ENCODE results near the gene TMED9. TPM values are rescaled to one million over a fixed set of nuclear protein-coding genes. Genes with fewer than 3 reads are reported as not detected.
A peak's percentile ranks its signal among the peaks of the same experiment; 100 is the strongest.

TMED9 gene
- total and polyA plus RNA-seq, 9 of the 15 experiments (the other 6 are each of a cell fraction or from before 2014, with no cell fraction given): 43.7 to 301 (median 90.0) TPM

- no peak for TF ChIP-seq MCM5 (IDR thresholded peaks at IDR 0.05; ENCODE audit: low read depth)
- no peak for TF ChIP-seq KLF1 (tag; IDR thresholded peaks at IDR 0.05)
- TF ChIP-seq NUFIP1 (IDR thresholded peaks at IDR 0.05; ENCODE audit: partially characterized antibody): no peak
- no peak for TF ChIP-seq RBM34 (IDR thresholded peaks at IDR 0.05; ENCODE audit: borderline replicate concordance, insufficient read depth, low read length)
- TF ChIP-seq SREBF2 (CRISPR knock-in tag; IDR thresholded peaks at IDR 0.05): no peak
- TF ChIP-seq SAFB2 (IDR thresholded peaks at IDR 0.05; ENCODE audit: borderline replicate concordance, low read depth, low read length, severe bottlenecking): no peak
- TF ChIP-seq L3MBTL2 (IDR thresholded peaks at IDR 0.05): peak; percentile 56
- TF ChIP-seq MAX (CRISPR knock-in tag; IDR thresholded peaks at IDR 0.05): 0 out of 2 replicates have a peak, but pooled peaks have one; percentile 44
- no peak for TF ChIP-seq NCOR1 (IDR thresholded peaks at IDR 0.05)
- no peak for TF ChIP-seq NCOA2 (IDR thresholded peaks at IDR 0.05; ENCODE audit: partially characterized antibody in 2 of 2)
- TF ChIP-seq E2F5 (CRISPR knock-in tag; IDR thresholded peaks at IDR 0.05): no peak
- TF ChIP-seq FOXK2 (conservative IDR thresholded peaks at IDR 0.05 in 1 of 2, IDR thresholded peaks at IDR 0.05 in 1 of 2; ENCODE audit: low read depth in 2 of 2): no peak
- no peak for TF ChIP-seq ZNF586 (CRISPR knock-in tag; conservative IDR thresholded peaks at IDR 0.05)
- TF ChIP-seq DEAF1 (CRISPR knock-in tag; IDR thresholded peaks at IDR 0.05): peak; percentile 45
- no peak for TF ChIP-seq ZBTB7A (IDR thresholded peaks at IDR 0.05; ENCODE audit: borderline replicate concordance, control insufficient read depth, low read depth, low read length)
- 0 out of 2 replicates have a peak, but pooled peaks have one; percentile 36 for TF ChIP-seq RB1 (IDR thresholded peaks at IDR 0.05; ENCODE audit: low read depth)
- no peak for TF ChIP-seq TEAD1 (CRISPR knock-in tag; IDR thresholded peaks at IDR 0.05)
- TF ChIP-seq JUND (IDR thresholded peaks at IDR 0.05; ENCODE audit: borderline replicate concordance, low read depth, low read length): peak; percentile 28; the same call in 1 of the 2 replicates
- TF ChIP-seq JUND (tag; IDR thresholded peaks at IDR 0.05; ENCODE audit: borderline replicate concordance, low read depth, low read length): no peak
- TF ChIP-seq POLR2G (IDR thresholded peaks at IDR 0.05; ENCODE audit: low read depth, low read length): peak; percentile 50
- no peak for TF ChIP-seq ZNF639 (CRISPR knock-in tag; conservative IDR thresholded peaks at IDR 0.05 in 1 of 2, IDR thresholded peaks at IDR 0.05 in 1 of 2)
- TF ChIP-seq ZNF133 (CRISPR knock-in tag; IDR thresholded peaks at IDR 0.05): no peak
- 0 out of 2 replicates have a peak, but pooled peaks have one; percentile 18 for TF ChIP-seq HCFC1 (IDR thresholded peaks at IDR 0.05; ENCODE audit: low read depth, low read length)
- no peak for TF ChIP-seq HNRNPH1 (optimal IDR thresholded peaks at IDR 0.05; ENCODE audit: low read depth, low read length)
- TF ChIP-seq BHLHE40 (IDR thresholded peaks at IDR 0.05; ENCODE audit: low read length): 0 out of 2 replicates have a peak, but pooled peaks have one; percentile 22
Observed at GRCh38 chr5:177607452-177608192, 15.6 kb downstream of the TMED9 start (continued).

All from K562 (cell line).